ENCODE measurements around the gene RFPL4A. TPM values are rescaled to one million over a fixed set of nuclear protein-coding genes. Genes with fewer than 3 reads are reported as not detected.

Gene RFPL4A
- total and polyA plus RNA-seq, 10 of the 15 experiments (the other 5 are each of a cell fraction or from before 2014, with no cell fraction given), result 0.18 TPM; not detected in 9

DNA sequence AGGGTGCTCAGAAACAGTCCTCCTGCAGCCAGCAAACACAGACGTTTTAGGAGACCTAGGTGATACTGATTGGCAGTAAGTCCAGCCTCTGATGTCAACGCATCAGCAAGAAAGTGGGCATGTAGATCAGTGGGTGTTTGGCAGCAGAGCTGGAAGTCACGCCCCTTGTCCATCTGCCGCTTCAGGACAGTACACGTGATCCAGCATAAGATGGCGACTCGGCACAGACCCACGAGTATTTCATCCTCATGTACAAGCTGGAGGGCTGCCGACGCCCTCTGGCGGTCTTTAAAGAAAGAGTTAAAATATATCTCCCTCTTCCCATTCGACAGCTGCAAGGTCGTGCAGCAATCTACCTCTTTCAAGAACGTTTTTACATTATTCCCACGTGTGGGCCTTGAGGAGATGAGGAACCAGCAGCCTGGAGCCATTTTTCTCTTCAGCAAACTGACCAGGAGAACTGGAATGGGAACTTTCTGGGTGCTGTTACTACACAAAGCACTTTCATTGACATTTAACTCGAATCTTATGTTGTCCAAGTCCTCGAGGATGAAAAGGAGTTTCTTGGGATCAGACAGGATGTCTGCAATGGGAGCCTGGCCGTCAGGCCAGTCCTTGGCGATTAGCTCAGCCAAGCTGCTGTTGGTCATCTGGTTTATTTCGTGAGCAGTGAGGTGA lies 50.6 kb downstream of the RFPL4A start:
- peak overlapping the region; percentile 3; the same call in 1 of the 2 replicates for H3K4me2 ChIP-seq (ENCODE audit: control insufficient read depth, insufficient read depth)
- H2AFZ ChIP-seq (ENCODE audit: control insufficient read depth, low read depth, low read length), result peak overlapping the region; percentile 45
- in situ Hi-C loops (cut with MboI), result loop anchor here (5.0 to 10.0 kb wide), 2 partner anchors 132 to 295 kb away; partner anchors contain the start of gene EPN1
- CTCF ChIA-PET, result interaction anchor here (0.7 to 4.6 kb wide), 8 partner anchors 25 to 177 kb away, joined by 3 to 80 read pairs (median 4); no protein-coding TSS in a partner anchor
- H3K9me3 ChIP-seq (replicated peaks; ENCODE audit: control insufficient read depth, insufficient read depth, low read length), result peaks cover 2% of the 10 kb centered on the region; the same call in 2 of the 3 replicates
- H3K27me3 ChIP-seq (replicated peaks in 1 of 2; ENCODE audit: control insufficient read depth in 2 of 2, insufficient read depth in 2 of 2, low read length in 1 of 2), result no peaks in the 10 kb centered on the region
- no peaks in the 10 kb centered on the region for H3K4me1 ChIP-seq (ENCODE audit: control insufficient read depth, insufficient read depth, low read length)
- SMC1A ChIA-PET (ENCODE audit: uncharacterized antibody, unreplicated experiment), result interaction anchor here (0.8 to 4.5 kb wide), 4 partner anchors 9 to 177 kb away, joined by 3 to 31 read pairs (median 4); no protein-coding TSS in a partner anchor
- DNase-seq (ENCODE audit: low read depth, low spot score) (no peak), ATAC-seq (peak; percentile 94), FAIRE-seq (peak; percentile 56)
- no TSS peak for BruUV-seq (replicated peaks)
- H3K9ac ChIP-seq (ENCODE audit: control insufficient read depth, insufficient read depth, low read length), result no peak overlapping the region
- intact Hi-C loops (cut with micrococcal nuclease; ENCODE audit: unreplicated experiment), result loop anchor here (1.0 to 2.0 kb wide), 2 partner anchors 131 to 177 kb away; no protein-coding TSS in a partner anchor
- WGBS (ENCODE audit: insufficient coverage, insufficient replicate concordance, low lambda C conversion rate, missing lambda C conversion rate), result 16% methylated on average over 20 of the region's 20 CpGs
- no peak overlapping the region for H3K27ac ChIP-seq (ENCODE audit: control insufficient read depth, insufficient read depth)
- POLR2A ChIA-PET, result interaction anchor here (0.6 kb wide), 2 partner anchors 8 to 261 kb away, joined by 4 to 5 read pairs; no protein-coding TSS in a partner anchor
- H4K20me1 ChIP-seq (ENCODE audit: control insufficient read depth, insufficient read depth), result no peaks in the 10 kb centered on the region
- no peak overlapping the region for H3K4me3 ChIP-seq
- no peaks in the 10 kb centered on the region for H3K79me2 ChIP-seq (ENCODE audit: control insufficient read depth, insufficient read depth, low read length)
- H3K36me3 ChIP-seq (ENCODE audit: control insufficient read depth in 2 of 2, insufficient read depth in 2 of 2, low read length in 1 of 2), result no peaks in the 10 kb centered on the region
- RAD21 ChIA-PET (ENCODE audit: unreplicated experiment), result interaction anchor here (0.8 to 3.3 kb wide), 6 partner anchors 8 to 177 kb away, joined by 3 to 22 read pairs (median 4); no protein-coding TSS in a partner anchor
- TF ChIP-seq PAX5 (IDR thresholded peaks at IDR 0.05; ENCODE audit: borderline replicate concordance, low read depth, low read length) (peak; percentile 27; the same call in 1 of the 2 replicates), TBL1XR1 (IDR thresholded peaks at IDR 0.05; ENCODE audit: low read depth, low read length) (no peak), SIN3A (IDR thresholded peaks at IDR 0.05; ENCODE audit: low read depth, low read length) (peak; percentile 46; the same call in 1 of the 2 replicates), IKZF1 (conservative IDR thresholded peaks at IDR 0.05) (no peak), RELA (IDR thresholded peaks at IDR 0.05; ENCODE audit: borderline replicate concordance, partially characterized antibody) (no peak), SP1 (IDR thresholded peaks at IDR 0.05; ENCODE audit: low read depth, low read length) (no peak), RAD51 (IDR thresholded peaks at IDR 0.05) (peak; percentile 70; the same call in 1 of the 2 replicates), BHLHE40 (IDR thresholded peaks at IDR 0.05; ENCODE audit: borderline replicate concordance in 1 of 2, low read depth in 2 of 2, low read length in 1 of 2) (peak in 1 of 2 experiments; percentile 40; a peak in 1 of 4 replicates), CHD4 (IDR thresholded peaks at IDR 0.05) (no peak), SKIL (IDR thresholded peaks at IDR 0.05; ENCODE audit: low read depth, poor library complexity, severe bottlenecking) (no peak), SMC3 (IDR thresholded peaks at IDR 0.05; ENCODE audit: borderline replicate concordance, low read length) (peak; percentile 64), YY1 (IDR thresholded peaks at IDR 0.05; ENCODE audit: low read depth, low read length) (peak; percentile 90), USF2 (IDR thresholded peaks at IDR 0.05; ENCODE audit: borderline replicate concordance, low read depth, low read length) (peak; percentile 53; the same call in 1 of the 2 replicates), PKNOX1 (IDR thresholded peaks at IDR 0.05) (peak; percentile 66)
- TF ChIP-seq, protein P1, sequence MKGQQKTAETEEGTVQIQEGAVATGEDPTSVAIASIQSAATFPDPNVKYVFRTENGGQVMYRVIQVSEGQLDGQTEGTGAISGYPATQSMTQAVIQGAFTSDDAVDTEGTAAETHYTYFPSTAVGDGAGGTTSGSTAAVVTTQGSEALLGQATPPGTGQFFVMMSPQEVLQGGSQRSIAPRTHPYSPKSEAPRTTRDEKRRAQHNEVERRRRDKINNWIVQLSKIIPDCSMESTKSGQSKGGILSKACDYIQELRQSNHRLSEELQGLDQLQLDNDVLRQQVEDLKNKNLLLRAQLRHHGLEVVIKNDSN (IDR thresholded peaks at IDR 0.05; ENCODE audit: borderline replicate concordance, extremely low read length, insufficient read depth, low read depth, low read length), result peak; percentile 69
- TF ChIP-seq, protein P2, sequence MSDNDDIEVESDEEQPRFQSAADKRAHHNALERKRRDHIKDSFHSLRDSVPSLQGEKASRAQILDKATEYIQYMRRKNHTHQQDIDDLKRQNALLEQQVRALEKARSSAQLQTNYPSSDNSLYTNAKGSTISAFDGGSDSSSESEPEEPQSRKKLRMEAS (IDR thresholded peaks at IDR 0.05; ENCODE audit: low read depth, low read length), result peak; percentile 63

Data from GM12878 (cell line).